Stimulated activated CD4-positive, alpha-beta T cell treated with anti-CD3 and anti-CD28 coated beads, Interleukin-4, amount 100 ng/mL, for 24 hours (primary cell): Measurements from ENCODE around the gene NIT1.

Experiments
- DNase-seq: peaks from one replicate; pipeline ENCODE4 v3.0.0-alpha.2; 2020

NIT1 gene, protein sequence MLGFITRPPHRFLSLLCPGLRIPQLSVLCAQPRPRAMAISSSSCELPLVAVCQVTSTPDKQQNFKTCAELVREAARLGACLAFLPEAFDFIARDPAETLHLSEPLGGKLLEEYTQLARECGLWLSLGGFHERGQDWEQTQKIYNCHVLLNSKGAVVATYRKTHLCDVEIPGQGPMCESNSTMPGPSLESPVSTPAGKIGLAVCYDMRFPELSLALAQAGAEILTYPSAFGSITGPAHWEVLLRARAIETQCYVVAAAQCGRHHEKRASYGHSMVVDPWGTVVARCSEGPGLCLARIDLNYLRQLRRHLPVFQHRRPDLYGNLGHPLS

DNA sequence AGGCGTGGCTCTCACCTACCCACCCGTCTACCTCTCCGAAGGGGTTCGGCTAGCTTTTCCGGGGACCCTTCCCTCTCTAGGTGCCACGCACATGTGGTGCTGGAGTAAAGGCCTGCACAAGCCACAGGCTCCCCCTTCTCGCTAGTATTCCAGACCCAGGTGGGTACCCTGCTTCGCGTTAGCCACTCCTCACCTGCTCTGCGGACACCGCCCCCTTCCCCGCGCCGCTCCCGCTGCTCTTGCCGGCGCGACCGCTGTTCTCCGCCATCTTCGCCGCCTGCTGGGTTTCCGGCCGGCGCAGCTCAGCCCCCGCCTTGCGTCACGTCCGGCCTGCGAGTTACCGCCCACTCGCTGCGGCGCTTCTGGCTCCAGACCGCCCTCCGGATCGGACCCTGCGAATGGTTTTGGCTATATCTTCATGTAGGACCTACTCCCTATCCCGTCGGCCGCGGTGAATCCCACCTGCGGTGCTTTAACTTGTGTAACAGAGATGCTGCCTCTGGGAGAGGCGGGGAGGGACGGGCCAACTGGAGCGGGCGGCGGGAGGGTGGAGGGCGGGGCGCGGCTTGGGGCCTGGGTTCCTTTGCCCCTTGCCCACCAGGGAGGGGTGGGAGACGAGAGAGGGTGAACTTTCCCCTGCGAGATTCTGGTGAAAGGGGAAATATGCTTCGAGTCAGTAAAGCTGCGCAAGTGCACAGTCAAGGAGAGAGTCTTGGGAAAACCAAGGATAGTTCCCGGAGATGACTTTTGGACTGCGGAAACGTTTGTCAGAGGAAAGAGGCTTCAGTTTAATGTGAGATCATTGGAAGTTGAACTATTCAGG lies at the start of gene NIT1, which contains the start of gene PFDN2:
Gene NIT1, plus strand, starts transcription at position 347 of the 823 bp plus-strand sequence. Its CDS starts 72 bp downstream, at position 419.
Gene PFDN2, minus strand, starts transcription at position 279 of the 823 bp plus-strand sequence. Its CDS starts 11 bp downstream, at position 268.
- DNase-seq: peak; percentile 86

DNA sequence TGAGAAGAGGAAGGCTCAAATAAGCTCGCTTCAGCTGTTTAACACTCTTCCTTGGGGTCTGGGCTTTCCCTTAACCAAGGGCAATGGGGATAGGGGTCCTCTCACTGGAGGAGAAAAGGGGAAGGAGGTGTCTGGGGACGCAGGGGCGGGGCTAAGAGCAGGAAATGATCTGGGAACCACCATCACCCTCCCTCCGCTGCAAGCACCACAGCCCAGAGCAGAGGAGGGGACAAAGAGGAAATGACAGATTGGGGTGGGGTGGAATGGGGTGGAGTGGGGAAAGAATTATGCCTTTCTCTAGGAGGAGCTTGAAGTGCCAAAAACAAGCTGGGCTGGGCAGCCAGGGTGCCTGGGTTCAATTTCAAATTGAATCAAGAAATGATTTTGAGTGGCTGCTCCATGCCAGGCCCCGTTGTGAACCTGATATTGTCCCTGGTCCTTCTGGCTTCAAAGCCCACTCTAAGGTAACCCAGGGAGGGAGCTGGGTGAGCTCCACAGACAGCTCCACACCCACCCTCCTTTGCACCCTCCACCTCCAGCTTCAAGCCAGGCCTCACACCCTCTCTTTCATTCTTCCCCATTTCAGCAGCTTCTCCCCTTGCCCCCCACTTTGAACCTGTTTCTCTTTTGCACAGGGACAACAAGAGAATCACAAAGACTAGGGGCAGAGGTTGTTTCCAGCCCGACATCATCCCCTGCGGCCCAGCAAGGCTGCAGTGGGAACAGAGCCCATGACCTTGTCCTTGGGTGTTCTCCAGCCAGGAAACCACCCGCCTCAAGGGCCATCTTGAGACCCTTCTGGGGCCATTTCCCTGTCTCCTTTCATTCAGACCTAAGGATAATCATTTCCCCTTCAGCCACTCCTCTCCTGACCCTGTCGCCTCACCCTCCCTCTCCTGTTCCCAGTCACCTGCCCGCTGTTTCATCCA lies 49.3 kb upstream of the NIT1 start:
- DNase-seq: peak; percentile 82

DNA sequence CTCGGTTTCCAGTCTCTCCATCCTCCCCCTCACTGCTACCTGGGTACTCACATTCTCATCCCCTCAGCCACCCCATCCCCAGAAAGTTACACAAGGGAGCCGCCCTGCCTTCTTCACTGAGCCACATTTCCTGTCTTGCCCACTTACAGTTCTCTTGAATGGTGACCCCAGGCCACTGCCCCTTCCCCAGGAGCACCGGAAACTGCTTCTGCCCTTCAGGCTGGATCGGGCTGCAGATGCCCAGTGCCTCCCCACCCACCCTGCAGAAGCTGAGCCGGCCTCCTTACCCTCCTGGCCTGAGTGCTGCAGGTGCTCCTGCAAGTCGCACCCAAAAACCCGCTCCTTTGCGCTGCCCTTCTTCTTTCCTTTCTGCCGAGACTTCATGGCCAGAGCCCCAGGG lies 48.7 kb upstream of the NIT1 start:
- no peak for DNase-seq

DNA sequence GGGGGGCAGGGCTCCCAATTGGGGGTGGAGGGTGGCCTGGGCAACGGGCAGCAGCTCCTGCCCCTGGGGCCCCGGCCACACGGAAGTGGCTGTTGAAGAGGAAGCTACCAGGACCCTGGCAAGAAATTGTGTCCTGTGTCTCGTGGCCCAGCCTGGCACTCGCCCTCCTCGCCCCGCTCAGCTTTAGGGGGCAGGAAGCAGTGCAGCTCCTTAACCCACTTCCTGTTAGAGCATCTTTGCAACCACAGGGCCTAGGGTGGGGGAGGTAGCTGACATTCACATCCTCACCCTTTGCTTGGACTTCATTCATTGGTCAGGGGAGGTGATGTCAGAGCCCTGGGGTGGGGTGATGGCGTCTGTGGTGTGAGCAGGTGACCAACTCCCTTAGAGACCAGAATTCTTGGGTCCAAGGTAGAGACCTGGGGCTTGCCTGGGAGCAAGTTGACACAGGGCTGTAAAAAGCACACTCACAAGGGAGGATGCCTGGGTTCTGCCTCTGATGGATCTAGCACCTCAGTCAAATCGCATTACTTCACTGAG lies 48.1 kb upstream of the NIT1 start, which contains the start of gene ARHGAP30:
Gene ARHGAP30, minus strand, starts transcription at position 161 of the 540 bp plus-strand sequence. CDS start 267 bp downstream, outside the sequence.
- DNase-seq: peak; percentile 82

DNA sequence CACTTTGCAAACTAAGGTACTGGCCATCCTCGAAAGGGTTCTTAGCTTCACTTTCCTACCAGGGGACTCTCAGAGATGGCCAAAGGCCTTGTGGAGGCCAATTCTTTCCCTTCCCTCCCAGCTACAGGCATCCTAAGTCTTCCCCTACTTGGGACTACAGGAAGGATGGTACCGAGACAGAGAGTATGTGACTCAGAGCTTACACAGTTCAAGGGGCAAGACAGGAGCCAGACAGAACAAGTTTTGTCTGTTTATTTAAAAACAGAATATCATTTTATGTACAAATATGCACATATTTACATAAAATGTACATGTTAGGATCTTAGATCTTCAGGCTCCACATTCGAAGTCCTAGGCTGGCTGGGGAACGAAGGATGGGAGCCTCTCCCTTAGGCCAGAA lies 47.1 kb upstream of the NIT1 start:
- no peak for DNase-seq

DNA sequence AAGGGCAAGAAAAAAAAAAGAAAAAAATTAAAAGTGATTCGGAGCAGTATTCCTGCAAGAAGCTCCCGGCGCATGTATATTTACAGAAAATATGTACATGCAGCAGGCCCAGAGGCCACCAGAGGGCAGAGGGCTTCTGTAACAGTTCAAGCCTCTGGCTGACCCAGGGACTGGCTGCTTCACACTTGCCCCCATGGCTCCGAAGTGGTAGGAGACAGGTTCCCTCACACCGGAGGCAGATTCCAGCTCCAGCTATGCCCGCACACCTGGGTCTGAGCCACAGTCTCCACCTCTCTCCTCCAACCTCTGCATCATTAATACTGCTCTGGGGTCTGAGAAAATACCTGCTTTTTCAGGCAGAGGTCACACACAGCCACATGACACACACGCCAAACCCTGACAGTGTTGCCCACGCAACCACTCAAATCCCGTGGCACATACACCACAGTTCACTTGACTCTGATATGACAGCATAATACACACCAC lies 46.0 kb upstream of the NIT1 start:
- DNase-seq: peak; percentile 51

DNA sequence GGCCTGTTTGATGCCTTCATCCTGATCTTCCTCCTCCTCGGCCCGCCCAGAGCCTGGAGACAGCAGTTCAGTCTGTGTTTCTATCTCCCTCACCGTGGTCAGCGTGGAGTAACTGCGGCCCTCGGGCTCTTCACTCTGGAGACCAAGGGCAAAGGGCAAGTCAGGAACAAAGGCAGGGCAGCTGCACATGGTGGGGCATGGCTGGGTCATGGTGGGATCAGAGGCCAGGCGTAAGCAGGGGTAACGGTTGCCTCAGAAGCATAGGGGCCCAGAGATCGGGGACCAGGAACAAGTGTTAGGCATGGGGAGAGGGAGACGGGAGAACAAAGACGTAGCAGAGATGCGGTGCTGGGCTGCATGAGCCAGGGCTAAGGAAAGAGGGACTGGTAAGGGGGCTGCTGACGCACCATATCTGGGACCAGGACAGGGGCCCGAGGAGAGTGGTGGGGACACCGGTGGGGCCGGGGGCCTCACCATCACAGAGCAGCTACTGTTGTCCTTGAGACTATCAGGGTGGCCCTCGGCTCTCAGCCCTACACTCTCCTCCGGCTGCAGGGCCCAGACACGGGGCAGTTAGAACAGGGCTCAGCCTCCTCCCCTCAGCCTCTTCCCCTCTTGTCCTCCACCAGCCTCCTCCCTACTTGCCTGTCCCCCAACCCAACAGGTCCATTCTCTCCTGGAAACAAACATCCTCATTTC lies 45.0 kb upstream of the NIT1 start:
- no peak for DNase-seq

DNA sequence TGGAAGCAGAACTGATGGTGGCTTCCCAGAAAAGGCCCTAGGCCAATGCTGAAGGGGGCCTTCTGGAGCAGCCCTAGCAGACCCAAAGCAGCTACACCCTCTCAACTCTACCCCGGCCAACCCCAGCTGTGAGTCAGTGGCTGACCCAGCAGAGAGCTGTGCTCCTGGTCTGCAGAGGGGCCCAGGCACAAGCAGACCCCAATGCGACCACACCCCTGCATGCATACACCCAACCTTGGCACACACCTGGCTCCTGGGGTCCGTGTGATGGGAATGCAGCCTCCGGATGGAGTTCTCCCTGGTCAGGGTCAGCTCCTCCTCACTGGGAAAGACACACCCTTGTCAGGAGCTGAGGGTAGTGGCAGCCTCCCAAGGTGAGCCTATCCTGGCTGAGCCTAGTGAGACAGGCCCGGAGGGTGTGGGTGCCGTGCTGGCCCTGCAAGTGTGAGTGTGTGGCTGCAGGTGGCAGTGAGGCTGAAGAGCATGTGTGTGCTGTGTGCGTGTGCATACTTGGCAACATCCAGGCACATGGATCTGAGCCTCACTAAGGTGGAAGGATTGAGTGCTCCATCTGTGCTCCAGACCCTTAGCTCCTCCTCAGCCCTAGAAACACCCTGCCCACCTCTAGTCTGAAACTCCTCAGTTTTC lies 44.3 kb upstream of the NIT1 start:
- no peak for DNase-seq

DNA sequence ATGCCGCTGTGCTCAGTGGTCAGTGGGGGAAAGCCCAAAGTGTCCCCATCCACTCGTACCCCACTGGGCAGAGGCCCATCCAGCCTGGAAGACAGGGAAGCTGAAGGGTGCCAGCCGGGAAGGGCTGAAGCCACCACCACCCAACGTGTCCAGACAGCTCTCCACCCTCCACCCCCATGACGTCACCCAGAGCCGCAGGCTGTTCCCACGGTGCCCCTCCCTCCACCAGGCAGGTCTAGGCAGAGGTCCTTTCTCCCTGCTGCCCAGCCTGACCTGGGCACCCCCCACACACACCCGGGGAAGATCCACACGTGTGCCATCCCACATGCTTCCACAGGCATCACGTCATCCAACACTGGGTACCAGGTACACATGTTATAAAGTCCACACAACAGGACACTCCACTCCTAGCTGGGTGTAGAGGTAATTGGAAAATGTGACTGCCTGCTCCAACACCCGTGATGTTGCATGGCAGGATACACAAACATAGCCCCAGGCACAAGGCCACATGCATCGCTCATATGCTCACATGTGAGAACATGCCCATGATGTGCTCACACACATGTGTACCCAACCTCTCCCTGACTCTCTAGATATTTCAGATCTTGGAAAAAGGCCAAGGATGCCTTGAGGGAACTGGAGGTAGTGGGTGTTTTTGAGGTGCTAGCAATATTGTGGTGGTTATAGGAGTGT lies 43.1 kb upstream of the NIT1 start:
- DNase-seq: no peak

DNA sequence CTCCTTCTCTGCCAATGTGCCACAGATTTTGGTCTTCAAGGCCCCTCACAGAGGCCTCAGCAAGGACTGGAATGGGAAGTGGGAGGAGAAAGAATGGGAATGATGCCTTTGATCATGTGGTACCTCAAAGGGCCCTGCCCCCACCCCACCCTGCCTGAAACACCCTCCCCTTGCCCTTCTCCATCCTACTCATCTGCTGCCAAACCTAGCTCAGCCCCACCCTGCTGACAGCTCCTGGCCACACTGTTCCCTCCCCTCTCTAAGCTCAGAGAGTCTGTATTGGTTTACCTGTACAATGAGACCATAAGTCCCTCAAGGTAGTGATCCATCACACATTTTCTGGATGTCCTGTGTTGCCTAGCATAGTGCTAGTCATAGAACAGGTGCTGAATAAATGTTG lies 41.5 kb upstream of the NIT1 start:
- DNase-seq: no peak

DNA sequence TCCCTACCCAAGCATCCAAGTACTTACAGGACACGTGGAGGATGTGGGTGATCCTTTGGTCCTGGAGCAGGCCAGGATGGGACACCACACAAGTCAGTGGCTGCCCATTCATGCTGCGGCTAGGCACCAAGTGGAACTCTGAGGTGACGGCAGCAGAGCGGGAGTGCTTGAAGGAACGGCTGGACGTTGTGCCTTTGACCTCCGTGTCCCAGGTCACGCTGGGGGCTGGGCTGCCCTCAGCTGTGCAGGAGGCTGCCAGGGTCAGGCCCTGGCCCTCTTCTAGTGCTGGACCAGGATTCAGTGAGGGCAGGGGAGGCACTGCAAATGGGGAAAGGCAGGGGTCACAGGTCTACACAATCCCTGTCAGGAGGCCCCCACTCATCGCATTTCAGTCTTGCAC lies 40.5 kb upstream of the NIT1 start:
- DNase-seq: no peak

DNA sequence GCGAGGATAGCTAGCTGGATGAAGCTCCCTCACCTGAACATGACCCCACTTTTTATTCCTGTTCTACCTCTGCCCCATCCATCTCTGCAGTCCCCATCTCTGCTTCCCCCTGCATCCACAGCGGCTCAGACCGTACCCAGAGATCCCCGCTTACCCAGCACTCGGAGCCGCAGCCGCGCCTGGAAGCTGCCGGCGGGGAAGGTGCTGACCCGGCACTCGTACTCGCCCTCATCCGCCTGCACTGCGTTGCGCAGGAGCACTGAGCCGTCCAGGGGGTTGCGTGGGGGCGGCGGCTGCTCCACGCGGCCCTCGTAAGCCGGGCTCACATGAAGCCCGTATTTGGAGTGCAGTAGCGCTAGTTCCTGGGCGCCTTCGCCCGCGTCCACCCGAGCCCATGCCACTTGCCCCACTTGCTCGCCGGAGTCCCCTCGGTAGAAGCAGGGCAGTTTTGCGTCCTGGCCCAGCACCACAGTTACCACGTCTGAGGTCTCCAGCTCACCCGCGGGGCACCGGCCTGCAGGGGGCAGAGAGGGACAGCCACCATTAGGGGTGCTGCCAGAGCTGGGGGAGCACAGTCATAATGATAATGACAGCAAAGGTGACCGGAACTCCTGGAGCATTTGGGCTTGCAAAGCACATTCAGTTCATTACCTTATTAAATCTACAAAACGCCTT lies 38.3 kb upstream of the NIT1 start:
- no peak for DNase-seq

DNA sequence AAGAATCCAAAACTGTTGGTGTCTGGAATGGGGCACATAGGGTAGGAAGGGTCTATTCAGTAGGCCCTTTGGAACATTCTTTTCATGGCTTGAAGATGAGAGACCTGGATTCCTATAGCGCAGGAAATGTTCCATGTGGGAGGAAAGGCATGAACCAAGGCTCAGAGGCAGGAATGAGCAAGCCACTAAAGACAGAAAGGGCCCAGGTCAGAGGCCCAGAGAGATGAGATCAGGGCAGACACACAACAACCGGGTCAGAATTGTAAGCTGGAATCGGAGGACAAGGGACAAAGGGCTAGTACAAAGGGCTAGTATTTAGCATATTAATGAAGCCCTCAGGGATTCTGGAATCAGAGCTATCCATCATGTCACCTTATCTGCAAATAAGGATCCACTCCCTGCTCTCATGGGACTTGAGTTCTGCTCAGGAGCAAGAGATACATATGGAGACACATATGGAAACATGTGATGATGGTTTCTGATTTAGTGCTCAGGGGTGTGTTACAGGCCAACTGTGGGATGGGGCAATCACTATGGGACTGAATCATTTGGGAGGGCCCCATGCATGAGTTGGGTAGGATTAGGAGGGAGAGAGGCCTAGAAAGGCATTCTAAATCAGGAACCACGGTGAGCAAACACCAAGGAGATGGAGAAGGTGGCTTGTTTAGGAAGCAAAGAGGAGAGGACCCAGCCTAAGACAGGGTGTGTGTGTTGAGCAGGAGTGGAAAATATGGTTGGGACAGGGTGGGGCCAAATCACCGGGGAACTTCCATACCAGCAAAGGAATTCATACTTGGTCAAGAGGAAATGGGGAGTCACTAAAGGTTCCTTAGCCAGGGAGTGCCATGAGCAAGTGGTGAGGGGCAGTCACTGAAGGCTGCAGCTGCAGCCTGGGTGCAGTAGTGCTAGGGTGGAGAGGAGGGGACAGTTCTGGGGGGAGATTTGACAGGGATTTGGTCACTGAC lies 37.2 kb upstream of the NIT1 start:
- no peak for DNase-seq

DNA sequence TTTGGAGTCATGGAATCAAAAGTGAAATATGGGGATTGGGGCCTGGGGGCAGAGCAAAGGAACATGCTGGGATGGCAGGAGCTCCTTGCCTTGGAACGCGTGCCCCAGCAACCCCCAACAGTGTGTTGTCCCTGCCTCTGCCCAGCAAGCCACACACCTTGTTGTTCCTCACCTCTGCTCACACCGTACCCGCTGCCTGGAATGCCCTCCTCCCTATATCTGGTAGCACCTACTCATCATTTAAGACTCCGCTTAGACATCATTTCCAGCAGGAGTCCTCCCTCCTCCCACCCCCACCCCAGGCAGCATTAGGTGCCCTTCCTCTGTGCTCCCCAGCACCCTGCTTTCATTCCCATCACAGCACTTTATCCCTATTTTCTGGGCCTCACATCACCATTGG lies 36.4 kb upstream of the NIT1 start:
- no peak for DNase-seq

DNA sequence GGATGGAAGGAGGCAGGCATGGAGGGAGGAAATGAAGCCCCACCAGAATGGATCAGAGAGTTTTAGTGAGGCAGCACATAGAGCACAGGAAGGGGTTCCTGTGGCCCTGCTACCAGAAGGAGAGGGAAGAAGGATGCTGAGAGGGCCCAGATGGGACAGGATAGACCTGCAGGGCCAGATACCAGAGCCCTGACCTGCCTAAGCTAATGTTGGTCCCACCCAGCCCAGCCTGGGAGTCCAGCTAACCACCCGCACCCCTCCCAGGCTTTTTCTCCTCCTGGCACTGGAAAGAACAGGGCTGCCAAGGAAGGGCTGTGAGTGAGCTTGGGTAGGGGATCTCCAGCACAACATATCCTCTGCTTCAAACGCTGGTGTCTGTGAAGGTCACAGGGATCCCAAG lies 35.4 kb upstream of the NIT1 start:
- no peak for DNase-seq

DNA sequence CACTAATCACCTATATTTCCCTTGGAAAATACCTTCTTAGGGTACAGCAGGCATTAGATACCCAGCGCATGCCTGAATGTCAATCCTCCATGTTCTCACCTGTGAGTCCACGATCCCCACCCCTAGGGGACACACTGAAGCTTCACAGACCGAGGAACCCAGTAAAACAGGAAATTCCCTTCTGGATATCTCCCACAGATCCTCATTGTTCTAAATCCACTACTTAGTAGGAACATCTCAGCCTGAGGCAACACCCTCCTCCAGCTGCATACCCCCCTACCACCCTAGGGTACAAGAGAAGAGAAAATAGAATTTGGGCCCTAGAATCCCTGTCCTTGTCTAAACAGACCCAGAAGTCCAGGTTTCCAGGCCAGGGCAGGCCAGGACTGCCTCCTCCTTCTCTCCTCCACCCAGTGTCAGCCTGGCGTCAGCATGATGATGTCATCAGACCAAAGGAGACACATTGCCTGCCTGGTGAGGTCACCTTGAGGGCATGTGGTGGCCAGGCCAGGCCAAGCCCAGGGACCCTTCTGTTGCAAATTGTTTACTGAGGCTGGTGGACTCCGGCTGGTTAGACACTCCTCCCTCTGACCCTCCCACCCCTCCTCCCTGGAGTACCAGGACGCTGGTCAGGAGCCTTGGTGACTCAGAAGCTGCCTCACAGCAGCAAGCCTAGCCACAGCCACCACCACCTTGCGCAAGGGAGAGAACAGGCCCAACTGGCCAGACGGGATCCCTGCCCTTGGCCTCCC lies 34.7 kb upstream of the NIT1 start:
- no peak for DNase-seq

DNA sequence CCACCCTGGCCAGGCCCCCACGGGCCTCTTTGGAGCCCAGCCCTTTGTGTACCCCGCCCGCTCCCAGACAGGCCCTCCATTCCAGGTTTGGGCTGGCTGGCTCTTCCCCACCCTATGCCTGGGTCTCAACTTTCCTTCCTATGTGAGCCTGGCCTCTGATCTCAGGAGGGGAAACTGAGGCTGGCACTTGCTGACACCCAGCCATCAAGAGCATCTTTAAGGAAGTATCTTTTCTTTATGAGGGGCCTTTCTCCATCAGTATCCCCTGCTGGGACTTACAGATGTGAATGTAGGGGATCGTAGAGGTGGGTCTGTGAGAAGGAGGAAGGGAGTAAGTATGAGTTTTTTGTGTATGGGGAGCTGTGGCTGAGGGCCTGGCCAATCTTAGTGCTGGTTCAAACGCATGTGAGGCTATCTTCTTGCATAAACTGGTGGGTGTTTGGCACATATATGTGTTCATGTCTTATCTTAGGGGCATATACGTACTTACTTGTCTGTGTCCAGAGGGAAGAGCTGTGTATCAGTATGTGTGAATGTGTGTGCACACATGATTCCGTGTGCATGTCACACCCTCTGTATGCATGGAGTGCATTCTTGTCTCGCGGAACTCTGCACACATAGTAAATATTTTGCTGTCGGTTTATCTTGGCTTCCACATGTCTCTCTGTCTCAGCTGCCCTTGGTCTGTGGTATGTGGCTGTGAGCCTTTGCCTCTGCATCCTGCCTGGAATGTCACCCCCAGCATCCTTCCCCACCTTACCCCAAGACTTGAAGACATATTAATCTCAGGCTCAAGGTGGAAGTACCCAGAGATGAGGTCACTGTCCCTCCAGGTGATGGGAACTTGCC lies 33.9 kb upstream of the NIT1 start:
- DNase-seq: no peak
